ENCODE measurements around the gene KCNQ5. TPM values are rescaled to one million over a fixed set of nuclear protein-coding genes. Genes with fewer than 3 reads are reported as not detected.

The KCNQ5 gene
- total and polyA plus RNA-seq, 10 of the 15 experiments (the other 5 are each of a cell fraction or from before 2014, with no cell fraction given), result 0.60 to 16.2 (median 3.2) TPM

GRCh38 chr6:72622094-72622940 is 453 bp downstream of the KCNQ5 start (continued):
- TF ChIP-seq RELB (IDR thresholded peaks at IDR 0.05; ENCODE audit: low read depth), result no peak
- TF ChIP-seq MLLT1 (IDR thresholded peaks at IDR 0.05), result no peak; the same call in 1 of the 2 replicates
- TF ChIP-seq ZNF622 (IDR thresholded peaks at IDR 0.05), result no peak
- peak; percentile 79 for TF ChIP-seq GATAD2B (conservative IDR thresholded peaks at IDR 0.05; ENCODE audit: low read depth)
- TF ChIP-seq NR2F1 (conservative IDR thresholded peaks at IDR 0.05), result no peak; the same call in none of the 2 replicates
- no peak for TF ChIP-seq BRCA1 (IDR thresholded peaks at IDR 0.05; ENCODE audit: low read depth, low read length)
- TF ChIP-seq CHD2 (IDR thresholded peaks at IDR 0.05; ENCODE audit: borderline replicate concordance, low read depth, low read length), result no peak
- no peak for TF ChIP-seq SUZ12 (IDR thresholded peaks at IDR 0.05; ENCODE audit: unreplicated experiment)
- no peak for TF ChIP-seq SMAD5 (IDR thresholded peaks at IDR 0.05; ENCODE audit: low read depth)
- no peak for TF ChIP-seq MTA3 (IDR thresholded peaks at IDR 0.05; ENCODE audit: borderline replicate concordance, low read length)
- no peak for TF ChIP-seq IRF3 (IDR thresholded peaks at IDR 0.05)
- peak; percentile 62 for TF ChIP-seq MAX (IDR thresholded peaks at IDR 0.05; ENCODE audit: low read depth, low read length)
- no peak; the same call in 1 of the 2 replicates for TF ChIP-seq RCOR1 (conservative IDR thresholded peaks at IDR 0.05; ENCODE audit: low read depth, low read length)
- TF ChIP-seq KAT2A (conservative IDR thresholded peaks at IDR 0.05; ENCODE audit: control insufficient read depth, low read depth, low read length), result no peak
- no peak for TF ChIP-seq SMC3 (IDR thresholded peaks at IDR 0.05; ENCODE audit: borderline replicate concordance, low read length)
- TF ChIP-seq BACH1 (IDR thresholded peaks at IDR 0.05; ENCODE audit: borderline replicate concordance), result peak; percentile 65
- peak; percentile 7 to 34 (median 22); a peak in 3 of 6 replicates for TF ChIP-seq CTCF (IDR thresholded peaks at IDR 0.05 in 2 of 3, conservative IDR thresholded peaks at IDR 0.05 in 1 of 3; ENCODE audit: control insufficient read depth in 2 of 3, extremely low read depth in 1 of 3, insufficient read depth in 1 of 3, low read depth in 3 of 3, low read length in 3 of 3)
- no peak for TF ChIP-seq RELA (IDR thresholded peaks at IDR 0.05; ENCODE audit: borderline replicate concordance, partially characterized antibody)
- peak; percentile 59 for TF ChIP-seq POLR2A (IDR thresholded peaks at IDR 0.05; ENCODE audit: low read depth, low read length)
- TF ChIP-seq JUND (IDR thresholded peaks at IDR 0.05; ENCODE audit: low read depth, low read length), result no peak
- TF ChIP-seq E4F1 (IDR thresholded peaks at IDR 0.05; ENCODE audit: borderline replicate concordance, partially characterized antibody), result no peak

Measured in GM12878 (cell line).